HEK293 (cell line): ENCODE data around the gene MPO.

Experiments used
- GFI1B ChIP-seq: fragments of 450-650 bp; formaldehyde crosslinking; IDR thresholded peaks from 2 replicates; pipeline ENCODE4 v1.5.1; 2016; ENCODE audit warnings: missing biosample characterization, missing genetic modification characterization
- KLF1 ChIP-seq: fragments of 450-650 bp; formaldehyde crosslinking; IDR thresholded peaks from 2 replicates; pipeline ENCODE4 v1.5.1; 2016; ENCODE audit warnings: missing biosample characterization, missing genetic modification characterization
- KLF8 ChIP-seq: fragments of 450-650 bp; formaldehyde crosslinking; IDR thresholded peaks from 2 replicates; pipeline ENCODE4 v1.5.1; 2016; ENCODE audit warnings: missing biosample characterization, missing genetic modification characterization
- MEIS1 ChIP-seq: sonication (generic); formaldehyde crosslinking; IDR thresholded peaks from 2 replicates; pipeline ENCODE4 v1.8.1; 2022; ENCODE audit warnings: missing genetic modification reagents, mild to moderate bottlenecking, borderline replicate concordance
- SETDB1 ChIP-seq: IDR thresholded peaks from one replicate; pipeline ENCODE4 v1.6.1; 2017; ENCODE audit warnings: mild to moderate bottlenecking, low read length, moderate library complexity, mixed read lengths; ENCODE audit not compliant: insufficient read length
- WT1 ChIP-seq: fragments of 450-650 bp; formaldehyde crosslinking; IDR thresholded peaks from 2 replicates; pipeline ENCODE4 v1.5.1; 2016; ENCODE audit warnings: missing biosample characterization, missing genetic modification characterization
- ZEB2 ChIP-seq: fragments of 450-650 bp; formaldehyde crosslinking; IDR thresholded peaks from 2 replicates; pipeline ENCODE4 v1.5.1; 2016; ENCODE audit warnings: missing biosample characterization, missing genetic modification characterization
- ZIC2 ChIP-seq: fragments of 450-650 bp; formaldehyde crosslinking; IDR thresholded peaks from 2 replicates; pipeline ENCODE4 v1.5.1; 2016; ENCODE audit warnings: missing biosample characterization, missing genetic modification characterization
- ZNF221 ChIP-seq: fragments of 450-650 bp; formaldehyde crosslinking; IDR thresholded peaks from 2 replicates; pipeline ENCODE4 v1.5.1; 2017; ENCODE audit warnings: missing biosample characterization, missing genetic modification characterization, borderline replicate concordance
- ZNF37A ChIP-seq: fragments of 450-650 bp; IDR thresholded peaks from 2 replicates; pipeline ENCODE4 v1.5.1; 2018; ENCODE audit warnings: missing biosample characterization, missing genetic modification characterization
- ZNF404 ChIP-seq: fragments of 450-650 bp; formaldehyde crosslinking; IDR thresholded peaks from 2 replicates; pipeline ENCODE4 v1.5.1; 2017; ENCODE audit warnings: missing biosample characterization, missing genetic modification characterization
- ZNF426 ChIP-seq: fragments of 450-650 bp; formaldehyde crosslinking; IDR thresholded peaks from 2 replicates; pipeline ENCODE4 v1.5.1; 2017; ENCODE audit warnings: missing biosample characterization, missing genetic modification characterization, mild to moderate bottlenecking, inconsistent platforms, moderate library complexity
- ZNF548 ChIP-seq: fragments of 450-650 bp; formaldehyde crosslinking; IDR thresholded peaks from 2 replicates; pipeline ENCODE4 v1.5.1; 2016; ENCODE audit warnings: missing biosample characterization, missing genetic modification characterization
- ZNF561 ChIP-seq: fragments of 450-650 bp; IDR thresholded peaks from 2 replicates; pipeline ENCODE4 v1.5.1; 2018; ENCODE audit warnings: missing biosample characterization, missing genetic modification characterization, borderline replicate concordance
- ZNF624 ChIP-seq: fragments of 450-650 bp; formaldehyde crosslinking; IDR thresholded peaks from 2 replicates; pipeline ENCODE4 v1.5.1; 2017; ENCODE audit warnings: missing biosample characterization, missing genetic modification characterization
- ZNF629 ChIP-seq: fragments of 450-650 bp; formaldehyde crosslinking; IDR thresholded peaks from 2 replicates; pipeline ENCODE4 v1.5.1; 2017; ENCODE audit warnings: missing biosample characterization, missing genetic modification characterization
- ZNF768 ChIP-seq: fragments of 450-650 bp; formaldehyde crosslinking; IDR thresholded peaks from 2 replicates; pipeline ENCODE4 v1.5.1; 2018; ENCODE audit warnings: missing biosample characterization, mild to moderate bottlenecking, missing genetic modification characterization
- ZNF776 ChIP-seq: fragments of 450-650 bp; formaldehyde crosslinking; IDR thresholded peaks from 2 replicates; pipeline ENCODE4 v1.5.0; 2017; ENCODE audit warnings: missing biosample characterization, missing genetic modification characterization, borderline replicate concordance
- ZNF792 ChIP-seq: fragments of 450-650 bp; formaldehyde crosslinking; IDR thresholded peaks from 2 replicates; pipeline ENCODE4 v1.5.1; 2016; ENCODE audit warnings: missing biosample characterization, missing genetic modification characterization
- ZSCAN30 ChIP-seq: fragments of 450-650 bp; IDR thresholded peaks from 2 replicates; pipeline ENCODE4 v1.5.1; 2018; ENCODE audit warnings: missing biosample characterization, mild to moderate bottlenecking, missing genetic modification characterization, moderate library complexity
- TF ChIP-seq, protein P1 (sequence below): fragments of 450-650 bp; formaldehyde crosslinking; IDR thresholded peaks from 2 replicates; pipeline ENCODE4 v1.5.1; 2016; ENCODE audit warnings: missing biosample characterization, missing genetic modification characterization
- TF ChIP-seq, protein P2 (sequence below): fragments of 450-650 bp; formaldehyde crosslinking; IDR thresholded peaks from 2 replicates; pipeline ENCODE4 v1.5.1; 2016; ENCODE audit warnings: missing biosample characterization, missing genetic modification characterization
- TF ChIP-seq, protein P3 (sequence below): fragments of 450-650 bp; formaldehyde crosslinking; IDR thresholded peaks from 2 replicates; pipeline ENCODE4 v1.5.1; 2017; ENCODE audit warnings: missing biosample characterization, missing genetic modification characterization
- TF ChIP-seq, protein P4 (sequence below): fragments of 450-650 bp; formaldehyde crosslinking; IDR thresholded peaks from 2 replicates; pipeline ENCODE4 v1.5.1; 2016; ENCODE audit warnings: missing biosample characterization, missing genetic modification characterization

Gene MPO

DNA sequence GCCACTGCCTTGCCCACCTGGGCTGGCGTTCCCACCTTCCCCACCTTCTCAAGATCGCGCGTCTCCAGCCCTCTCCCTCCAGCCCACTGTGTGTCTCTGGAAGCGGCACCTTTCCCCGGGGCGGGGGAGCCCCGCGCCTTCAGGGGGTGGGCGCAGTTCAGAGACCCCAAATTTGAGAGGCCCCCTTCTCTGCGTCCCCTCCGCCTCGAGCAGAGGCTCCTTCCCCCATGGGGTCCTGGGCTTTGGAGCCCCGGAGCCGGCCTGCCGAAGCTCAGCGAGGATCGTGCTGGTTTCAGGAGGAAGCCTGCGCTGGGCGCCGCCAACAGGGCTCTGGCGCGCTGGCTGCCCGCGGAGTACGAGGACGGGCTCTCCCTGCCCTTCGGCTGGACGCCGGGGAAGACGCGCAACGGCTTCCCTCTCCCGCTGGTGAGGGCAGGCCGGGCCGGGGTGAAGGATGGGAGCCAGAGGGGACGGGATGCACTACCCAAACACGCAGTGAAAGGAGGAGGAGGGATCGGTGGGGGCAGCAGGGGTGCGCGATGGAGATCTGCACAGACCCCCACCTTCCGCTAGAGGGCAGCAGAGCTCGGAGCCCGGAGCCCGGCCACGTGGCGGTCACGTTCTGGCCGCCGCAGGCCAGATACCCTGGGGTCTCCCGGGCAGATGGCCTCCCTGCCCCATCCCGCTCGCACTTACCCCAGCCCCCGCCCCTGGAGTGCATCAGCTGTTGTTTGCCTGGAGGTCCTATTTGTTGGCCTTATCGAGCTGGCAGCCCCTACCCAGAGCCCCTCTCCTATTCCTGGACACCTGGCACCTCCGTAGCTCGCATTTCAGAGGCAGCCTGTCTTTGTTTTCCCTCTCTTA is 31.2 kb downstream of the MPO start (continued):
- TF ChIP-seq, protein P1, sequence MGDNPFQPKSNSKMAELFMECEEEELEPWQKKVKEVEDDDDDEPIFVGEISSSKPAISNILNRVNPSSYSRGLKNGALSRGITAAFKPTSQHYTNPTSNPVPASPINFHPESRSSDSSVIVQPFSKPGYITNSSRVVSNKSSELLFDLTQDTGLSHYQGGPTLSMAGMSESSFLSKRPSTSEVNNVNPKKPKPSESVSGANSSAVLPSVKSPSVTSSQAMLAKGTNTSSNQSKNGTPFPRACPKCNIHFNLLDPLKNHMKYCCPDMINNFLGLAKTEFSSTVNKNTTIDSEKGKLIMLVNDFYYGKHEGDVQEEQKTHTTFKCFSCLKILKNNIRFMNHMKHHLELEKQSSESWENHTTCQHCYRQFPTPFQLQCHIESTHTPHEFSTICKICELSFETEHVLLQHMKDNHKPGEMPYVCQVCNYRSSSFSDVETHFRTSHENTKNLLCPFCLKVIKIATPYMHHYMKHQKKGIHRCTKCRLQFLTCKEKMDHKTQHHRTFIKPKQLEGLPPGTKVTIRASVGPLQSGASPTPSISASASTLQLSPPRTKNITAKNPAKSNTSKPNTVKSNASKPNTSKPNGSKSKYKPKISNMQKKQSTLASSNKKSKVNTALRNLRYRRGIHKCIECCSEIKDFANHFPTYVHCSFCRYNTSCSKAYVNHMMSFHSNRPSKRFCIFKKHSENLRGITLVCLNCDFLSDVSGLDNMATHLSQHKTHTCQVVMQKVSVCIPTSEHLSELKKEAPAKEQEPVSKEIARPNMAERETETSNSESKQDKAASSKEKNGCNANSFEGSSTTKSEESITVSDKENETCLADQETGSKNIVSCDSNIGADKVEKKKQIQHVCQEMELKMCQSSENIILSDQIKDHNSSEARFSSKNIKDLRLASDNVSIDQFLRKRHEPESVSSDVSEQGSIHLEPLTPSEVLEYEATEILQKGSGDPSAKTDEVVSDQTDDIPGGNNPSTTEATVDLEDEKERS = no peak
- TF ChIP-seq, protein P2, sequence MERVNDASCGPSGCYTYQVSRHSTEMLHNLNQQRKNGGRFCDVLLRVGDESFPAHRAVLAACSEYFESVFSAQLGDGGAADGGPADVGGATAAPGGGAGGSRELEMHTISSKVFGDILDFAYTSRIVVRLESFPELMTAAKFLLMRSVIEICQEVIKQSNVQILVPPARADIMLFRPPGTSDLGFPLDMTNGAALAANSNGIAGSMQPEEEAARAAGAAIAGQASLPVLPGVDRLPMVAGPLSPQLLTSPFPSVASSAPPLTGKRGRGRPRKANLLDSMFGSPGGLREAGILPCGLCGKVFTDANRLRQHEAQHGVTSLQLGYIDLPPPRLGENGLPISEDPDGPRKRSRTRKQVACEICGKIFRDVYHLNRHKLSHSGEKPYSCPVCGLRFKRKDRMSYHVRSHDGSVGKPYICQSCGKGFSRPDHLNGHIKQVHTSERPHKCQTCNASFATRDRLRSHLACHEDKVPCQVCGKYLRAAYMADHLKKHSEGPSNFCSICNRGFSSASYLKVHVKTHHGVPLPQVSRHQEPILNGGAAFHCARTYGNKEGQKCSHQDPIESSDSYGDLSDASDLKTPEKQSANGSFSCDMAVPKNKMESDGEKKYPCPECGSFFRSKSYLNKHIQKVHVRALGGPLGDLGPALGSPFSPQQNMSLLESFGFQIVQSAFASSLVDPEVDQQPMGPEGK = peak; percentile 81
- no peak for TF ChIP-seq ZNF221 (tag by site-specific recombination)
- TF ChIP-seq ZNF37A (tag by site-specific recombination) = no peak
- no peak for TF ChIP-seq KLF1 (tag by site-specific recombination)
- no peak for TF ChIP-seq ZNF776 (tag by site-specific recombination)
- TF ChIP-seq SETDB1 = peak; percentile 54
- TF ChIP-seq ZNF629 (tag by site-specific recombination) = 0 out of 2 replicates have a peak, but pooled peaks have one; percentile 15
- no peak for TF ChIP-seq ZNF426
- no peak for TF ChIP-seq ZNF548
- TF ChIP-seq WT1 (tag by site-specific recombination) = no peak
- TF ChIP-seq ZNF561 (tag by site-specific recombination) = peak; percentile 54; the same call in 1 of the 2 replicates
- TF ChIP-seq, protein P3, sequence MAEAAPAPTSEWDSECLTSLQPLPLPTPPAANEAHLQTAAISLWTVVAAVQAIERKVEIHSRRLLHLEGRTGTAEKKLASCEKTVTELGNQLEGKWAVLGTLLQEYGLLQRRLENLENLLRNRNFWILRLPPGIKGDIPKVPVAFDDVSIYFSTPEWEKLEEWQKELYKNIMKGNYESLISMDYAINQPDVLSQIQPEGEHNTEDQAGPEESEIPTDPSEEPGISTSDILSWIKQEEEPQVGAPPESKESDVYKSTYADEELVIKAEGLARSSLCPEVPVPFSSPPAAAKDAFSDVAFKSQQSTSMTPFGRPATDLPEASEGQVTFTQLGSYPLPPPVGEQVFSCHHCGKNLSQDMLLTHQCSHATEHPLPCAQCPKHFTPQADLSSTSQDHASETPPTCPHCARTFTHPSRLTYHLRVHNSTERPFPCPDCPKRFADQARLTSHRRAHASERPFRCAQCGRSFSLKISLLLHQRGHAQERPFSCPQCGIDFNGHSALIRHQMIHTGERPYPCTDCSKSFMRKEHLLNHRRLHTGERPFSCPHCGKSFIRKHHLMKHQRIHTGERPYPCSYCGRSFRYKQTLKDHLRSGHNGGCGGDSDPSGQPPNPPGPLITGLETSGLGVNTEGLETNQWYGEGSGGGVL = peak; percentile 70
- TF ChIP-seq ZNF768 (tag by site-specific recombination) = no peak
- TF ChIP-seq ZEB2 (tag by site-specific recombination) = peak; percentile 56; the same call in 1 of the 2 replicates
- TF ChIP-seq ZNF624 (tag by site-specific recombination) = no peak
- peak; percentile 60; the same call in 1 of the 2 replicates for TF ChIP-seq ZSCAN30 (tag by site-specific recombination)
- TF ChIP-seq GFI1B = no peak
- TF ChIP-seq ZNF792 (tag by site-specific recombination) = no peak
- peak; percentile 50 for TF ChIP-seq ZIC2 (tag by site-specific recombination)
- no peak for TF ChIP-seq MEIS1 (CRISPR knock-in tag)
- TF ChIP-seq KLF8 = peak; percentile 47; the same call in 1 of the 2 replicates
- 0 out of 2 replicates have a peak, but pooled peaks have one; percentile 12 for TF ChIP-seq ZNF404 (tag by site-specific recombination)
- TF ChIP-seq, protein P4, sequence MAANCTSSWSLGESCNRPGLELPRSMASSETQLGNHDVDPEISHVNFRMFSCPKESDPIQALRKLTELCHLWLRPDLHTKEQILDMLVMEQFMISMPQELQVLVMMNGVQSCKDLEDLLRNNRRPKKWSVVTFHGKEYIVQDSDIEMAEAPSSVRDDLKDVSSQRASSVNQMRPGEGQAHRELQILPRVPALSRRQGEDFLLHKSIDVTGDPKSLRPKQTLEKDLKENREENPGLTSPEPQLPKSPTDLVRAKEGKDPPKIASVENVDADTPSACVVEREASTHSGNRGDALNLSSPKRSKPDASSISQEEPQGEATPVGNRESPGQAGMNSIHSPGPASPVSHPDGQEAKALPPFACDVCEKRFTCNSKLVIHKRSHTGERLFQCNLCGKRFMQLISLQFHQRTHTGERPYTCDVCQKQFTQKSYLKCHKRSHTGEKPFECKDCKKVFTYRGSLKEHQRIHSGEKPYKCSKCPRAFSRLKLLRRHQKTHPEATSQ (tag by site-specific recombination) = no peak; the same call in 1 of the 2 replicates
